ENCODE measurements around the gene RHBDL1. TPM values are rescaled to one million over a fixed set of nuclear protein-coding genes. Genes with fewer than 3 reads are reported as not detected.

Gene RHBDL1
- total and polyA plus RNA-seq, 2 experiments from 2014 or later: 8.4 to 10.1 TPM

DNA sequence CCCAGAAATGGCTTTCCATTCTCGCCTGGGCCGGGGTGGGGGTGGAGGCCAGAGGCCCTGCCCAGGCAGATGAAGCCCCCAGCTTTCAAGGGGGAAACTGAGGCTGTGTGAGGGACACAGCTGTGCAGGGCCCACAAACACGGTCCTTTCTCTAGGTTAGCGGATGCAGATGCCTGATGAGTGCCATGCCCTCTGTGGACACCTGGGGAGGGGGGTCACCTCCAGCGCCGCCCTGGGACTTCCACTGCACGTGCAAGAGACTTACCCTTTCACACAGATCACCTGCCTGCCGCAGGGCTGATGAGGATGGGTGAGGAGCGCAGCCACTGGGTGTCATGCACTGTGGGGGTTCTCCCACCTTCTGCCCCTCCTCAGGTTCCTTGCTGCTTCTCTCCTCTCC, 42.9 kb downstream of the RHBDL1 start:
- peaks cover 12% of the 10 kb centered on the region; the same call in 1 of the 2 replicates for H3K4me1 ChIP-seq (ENCODE audit: insufficient read depth)
- ATAC-seq: no peak
- H3K4me3 Mint-ChIP-seq: no peak overlapping the region
- no peaks in the 10 kb centered on the region for H3F3A ChIP-seq (replicated peaks; ENCODE audit: low read depth)
- H3K79me2 ChIP-seq (replicated peaks; ENCODE audit: insufficient read depth): no peaks in the 10 kb centered on the region
- no peaks in the 10 kb centered on the region for H3K9me3 Mint-ChIP-seq
- no peaks in the 10 kb centered on the region for H3K9me2 ChIP-seq (ENCODE audit: insufficient read depth)
- H3K4me3 ChIP-seq: no peak overlapping the region
- H2AFZ ChIP-seq: no peak overlapping the region
- peaks cover 39% of the 10 kb centered on the region for H3K27me3 ChIP-seq (ENCODE audit: insufficient read depth)
- H3K36me3 ChIP-seq (ENCODE audit: insufficient read depth): no peaks in the 10 kb centered on the region
- peaks cover 33% of the 10 kb centered on the region for H3K27me3 Mint-ChIP-seq (ENCODE audit: insufficient read depth, low read depth, poor library complexity)
- DNase-seq (ENCODE audit: low spot score): no peak
- H3K27ac Mint-ChIP-seq: no peak overlapping the region
- TF ChIP-seq STAT1 (IDR thresholded peaks at IDR 0.05; ENCODE audit: unreplicated experiment): no peak
- TF ChIP-seq, protein P1, sequence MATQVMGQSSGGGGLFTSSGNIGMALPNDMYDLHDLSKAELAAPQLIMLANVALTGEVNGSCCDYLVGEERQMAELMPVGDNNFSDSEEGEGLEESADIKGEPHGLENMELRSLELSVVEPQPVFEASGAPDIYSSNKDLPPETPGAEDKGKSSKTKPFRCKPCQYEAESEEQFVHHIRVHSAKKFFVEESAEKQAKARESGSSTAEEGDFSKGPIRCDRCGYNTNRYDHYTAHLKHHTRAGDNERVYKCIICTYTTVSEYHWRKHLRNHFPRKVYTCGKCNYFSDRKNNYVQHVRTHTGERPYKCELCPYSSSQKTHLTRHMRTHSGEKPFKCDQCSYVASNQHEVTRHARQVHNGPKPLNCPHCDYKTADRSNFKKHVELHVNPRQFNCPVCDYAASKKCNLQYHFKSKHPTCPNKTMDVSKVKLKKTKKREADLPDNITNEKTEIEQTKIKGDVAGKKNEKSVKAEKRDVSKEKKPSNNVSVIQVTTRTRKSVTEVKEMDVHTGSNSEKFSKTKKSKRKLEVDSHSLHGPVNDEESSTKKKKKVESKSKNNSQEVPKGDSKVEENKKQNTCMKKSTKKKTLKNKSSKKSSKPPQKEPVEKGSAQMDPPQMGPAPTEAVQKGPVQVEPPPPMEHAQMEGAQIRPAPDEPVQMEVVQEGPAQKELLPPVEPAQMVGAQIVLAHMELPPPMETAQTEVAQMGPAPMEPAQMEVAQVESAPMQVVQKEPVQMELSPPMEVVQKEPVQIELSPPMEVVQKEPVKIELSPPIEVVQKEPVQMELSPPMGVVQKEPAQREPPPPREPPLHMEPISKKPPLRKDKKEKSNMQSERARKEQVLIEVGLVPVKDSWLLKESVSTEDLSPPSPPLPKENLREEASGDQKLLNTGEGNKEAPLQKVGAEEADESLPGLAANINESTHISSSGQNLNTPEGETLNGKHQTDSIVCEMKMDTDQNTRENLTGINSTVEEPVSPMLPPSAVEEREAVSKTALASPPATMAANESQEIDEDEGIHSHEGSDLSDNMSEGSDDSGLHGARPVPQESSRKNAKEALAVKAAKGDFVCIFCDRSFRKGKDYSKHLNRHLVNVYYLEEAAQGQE (IDR thresholded peaks at IDR 0.05; ENCODE audit: unreplicated experiment): no peak
- TF ChIP-seq, protein P2, sequence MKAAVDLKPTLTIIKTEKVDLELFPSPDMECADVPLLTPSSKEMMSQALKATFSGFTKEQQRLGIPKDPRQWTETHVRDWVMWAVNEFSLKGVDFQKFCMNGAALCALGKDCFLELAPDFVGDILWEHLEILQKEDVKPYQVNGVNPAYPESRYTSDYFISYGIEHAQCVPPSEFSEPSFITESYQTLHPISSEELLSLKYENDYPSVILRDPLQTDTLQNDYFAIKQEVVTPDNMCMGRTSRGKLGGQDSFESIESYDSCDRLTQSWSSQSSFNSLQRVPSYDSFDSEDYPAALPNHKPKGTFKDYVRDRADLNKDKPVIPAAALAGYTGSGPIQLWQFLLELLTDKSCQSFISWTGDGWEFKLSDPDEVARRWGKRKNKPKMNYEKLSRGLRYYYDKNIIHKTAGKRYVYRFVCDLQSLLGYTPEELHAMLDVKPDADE (IDR thresholded peaks at IDR 0.05): no peak
- no peak for TF ChIP-seq CREB1 (CRISPR knock-in tag; IDR thresholded peaks at IDR 0.05; ENCODE audit: low read depth)
- no peak for TF ChIP-seq ZNF331 (CRISPR knock-in tag; IDR thresholded peaks at IDR 0.05; ENCODE audit: low read depth)
- TF ChIP-seq EZH2 (IDR thresholded peaks at IDR 0.05; ENCODE audit: low read depth, unreplicated experiment): no peak
- TF ChIP-seq POLR2AphosphoS5 (IDR thresholded peaks at IDR 0.05; ENCODE audit: low read depth): no peak
- TF ChIP-seq ZNF114 (CRISPR knock-in tag; IDR thresholded peaks at IDR 0.05): no peak
- TF ChIP-seq JUNB (IDR thresholded peaks at IDR 0.05; ENCODE audit: unreplicated experiment): no peak
- TF ChIP-seq, protein P3, sequence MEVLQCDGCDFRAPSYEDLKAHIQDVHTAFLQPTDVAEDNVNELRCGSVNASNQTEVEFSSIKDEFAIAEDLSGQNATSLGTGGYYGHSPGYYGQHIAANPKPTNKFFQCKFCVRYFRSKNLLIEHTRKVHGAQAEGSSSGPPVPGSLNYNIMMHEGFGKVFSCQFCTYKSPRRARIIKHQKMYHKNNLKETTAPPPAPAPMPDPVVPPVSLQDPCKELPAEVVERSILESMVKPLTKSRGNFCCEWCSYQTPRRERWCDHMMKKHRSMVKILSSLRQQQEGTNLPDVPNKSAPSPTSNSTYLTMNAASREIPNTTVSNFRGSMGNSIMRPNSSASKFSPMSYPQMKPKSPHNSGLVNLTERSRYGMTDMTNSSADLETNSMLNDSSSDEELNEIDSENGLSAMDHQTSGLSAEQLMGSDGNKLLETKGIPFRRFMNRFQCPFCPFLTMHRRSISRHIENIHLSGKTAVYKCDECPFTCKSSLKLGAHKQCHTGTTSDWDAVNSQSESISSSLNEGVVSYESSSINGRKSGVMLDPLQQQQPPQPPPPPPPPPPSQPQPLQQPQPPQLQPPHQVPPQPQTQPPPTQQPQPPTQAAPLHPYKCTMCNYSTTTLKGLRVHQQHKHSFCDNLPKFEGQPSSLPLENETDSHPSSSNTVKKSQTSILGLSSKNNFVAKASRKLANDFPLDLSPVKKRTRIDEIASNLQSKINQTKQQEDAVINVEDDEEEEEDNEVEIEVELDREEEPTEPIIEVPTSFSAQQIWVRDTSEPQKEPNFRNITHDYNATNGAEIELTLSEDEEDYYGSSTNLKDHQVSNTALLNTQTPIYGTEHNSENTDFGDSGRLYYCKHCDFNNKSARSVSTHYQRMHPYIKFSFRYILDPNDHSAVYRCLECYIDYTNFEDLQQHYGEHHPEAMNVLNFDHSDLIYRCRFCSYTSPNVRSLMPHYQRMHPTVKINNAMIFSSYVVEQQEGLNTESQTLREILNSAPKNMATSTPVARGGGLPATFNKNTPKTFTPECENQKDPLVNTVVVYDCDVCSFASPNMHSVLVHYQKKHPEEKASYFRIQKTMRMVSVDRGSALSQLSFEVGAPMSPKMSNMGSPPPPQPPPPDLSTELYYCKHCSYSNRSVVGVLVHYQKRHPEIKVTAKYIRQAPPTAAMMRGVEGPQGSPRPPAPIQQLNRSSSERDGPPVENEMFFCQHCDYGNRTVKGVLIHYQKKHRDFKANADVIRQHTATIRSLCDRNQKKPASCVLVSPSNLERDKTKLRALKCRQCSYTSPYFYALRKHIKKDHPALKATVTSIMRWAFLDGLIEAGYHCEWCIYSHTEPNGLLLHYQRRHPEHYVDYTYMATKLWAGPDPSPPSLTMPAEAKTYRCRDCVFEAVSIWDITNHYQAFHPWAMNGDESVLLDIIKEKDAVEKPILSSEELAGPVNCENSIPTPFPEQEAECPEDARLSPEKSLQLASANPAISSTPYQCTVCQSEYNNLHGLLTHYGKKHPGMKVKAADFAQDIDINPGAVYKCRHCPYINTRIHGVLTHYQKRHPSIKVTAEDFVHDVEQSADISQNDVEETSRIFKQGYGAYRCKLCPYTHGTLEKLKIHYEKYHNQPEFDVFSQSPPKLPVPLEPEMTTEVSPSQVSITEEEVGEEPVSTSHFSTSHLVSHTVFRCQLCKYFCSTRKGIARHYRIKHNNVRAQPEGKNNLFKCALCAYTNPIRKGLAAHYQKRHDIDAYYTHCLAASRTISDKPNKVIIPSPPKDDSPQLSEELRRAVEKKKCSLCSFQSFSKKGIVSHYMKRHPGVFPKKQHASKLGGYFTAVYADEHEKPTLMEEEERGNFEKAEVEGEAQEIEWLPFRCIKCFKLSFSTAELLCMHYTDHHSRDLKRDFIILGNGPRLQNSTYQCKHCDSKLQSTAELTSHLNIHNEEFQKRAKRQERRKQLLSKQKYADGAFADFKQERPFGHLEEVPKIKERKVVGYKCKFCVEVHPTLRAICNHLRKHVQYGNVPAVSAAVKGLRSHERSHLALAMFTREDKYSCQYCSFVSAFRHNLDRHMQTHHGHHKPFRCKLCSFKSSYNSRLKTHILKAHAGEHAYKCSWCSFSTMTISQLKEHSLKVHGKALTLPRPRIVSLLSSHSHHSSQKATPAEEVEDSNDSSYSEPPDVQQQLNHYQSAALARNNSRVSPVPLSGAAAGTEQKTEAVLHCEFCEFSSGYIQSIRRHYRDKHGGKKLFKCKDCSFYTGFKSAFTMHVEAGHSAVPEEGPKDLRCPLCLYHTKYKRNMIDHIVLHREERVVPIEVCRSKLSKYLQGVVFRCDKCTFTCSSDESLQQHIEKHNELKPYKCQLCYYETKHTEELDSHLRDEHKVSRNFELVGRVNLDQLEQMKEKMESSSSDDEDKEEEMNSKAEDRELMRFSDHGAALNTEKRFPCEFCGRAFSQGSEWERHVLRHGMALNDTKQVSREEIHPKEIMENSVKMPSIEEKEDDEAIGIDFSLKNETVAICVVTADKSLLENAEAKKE (CRISPR knock-in tag; IDR thresholded peaks at IDR 0.05): no peak
- no peak for TF ChIP-seq NANOG (IDR thresholded peaks at IDR 0.05; ENCODE audit: borderline replicate concordance)
- TF ChIP-seq, protein P4, sequence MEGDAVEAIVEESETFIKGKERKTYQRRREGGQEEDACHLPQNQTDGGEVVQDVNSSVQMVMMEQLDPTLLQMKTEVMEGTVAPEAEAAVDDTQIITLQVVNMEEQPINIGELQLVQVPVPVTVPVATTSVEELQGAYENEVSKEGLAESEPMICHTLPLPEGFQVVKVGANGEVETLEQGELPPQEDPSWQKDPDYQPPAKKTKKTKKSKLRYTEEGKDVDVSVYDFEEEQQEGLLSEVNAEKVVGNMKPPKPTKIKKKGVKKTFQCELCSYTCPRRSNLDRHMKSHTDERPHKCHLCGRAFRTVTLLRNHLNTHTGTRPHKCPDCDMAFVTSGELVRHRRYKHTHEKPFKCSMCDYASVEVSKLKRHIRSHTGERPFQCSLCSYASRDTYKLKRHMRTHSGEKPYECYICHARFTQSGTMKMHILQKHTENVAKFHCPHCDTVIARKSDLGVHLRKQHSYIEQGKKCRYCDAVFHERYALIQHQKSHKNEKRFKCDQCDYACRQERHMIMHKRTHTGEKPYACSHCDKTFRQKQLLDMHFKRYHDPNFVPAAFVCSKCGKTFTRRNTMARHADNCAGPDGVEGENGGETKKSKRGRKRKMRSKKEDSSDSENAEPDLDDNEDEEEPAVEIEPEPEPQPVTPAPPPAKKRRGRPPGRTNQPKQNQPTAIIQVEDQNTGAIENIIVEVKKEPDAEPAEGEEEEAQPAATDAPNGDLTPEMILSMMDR (conservative IDR thresholded peaks at IDR 0.05; ENCODE audit: low read depth in 2 of 2): no peak
- no peak for TF ChIP-seq EZH2phosphoT487 (IDR thresholded peaks at IDR 0.05; ENCODE audit: unreplicated experiment)
- no peaks in the 10 kb centered on the region for H3K36me3 Mint-ChIP-seq (ENCODE audit: low read depth)
- H3K27ac ChIP-seq (ENCODE audit: low read depth): no peak overlapping the region
- H3K4me2 ChIP-seq: no peak overlapping the region
- peaks cover 13% of the 10 kb centered on the region; the same call in 2 of the 3 replicates for H3K4me1 Mint-ChIP-seq
- no peaks in the 10 kb centered on the region for H4K20me1 ChIP-seq (replicated peaks; ENCODE audit: insufficient read depth)
